Kidney (tissue), 14 donors: ENCODE results near the gene KDM3B. TPM values are rescaled to one million over a fixed set of nuclear protein-coding genes. Genes with fewer than 3 reads are reported as not detected.

Experiments used
- DNase-seq, 5 donors: peaks; one replicate each; pipeline ENCODE4 v3.0.0-alpha.2; 2013 to 2020
- FAIRE-seq: peaks from 2 replicates; lab custom pipeline; 2012; peaks lifted over from hg19 to GRCh38; lab: Jason Lieb, UNC
- H3K27ac ChIP-seq, 2 donors: one replicate each; pipeline ENCODE4 v1.7.0; 2013; ENCODE audit warnings: low read depth in 2 of 2, low read length in 2 of 2, inconsistent platforms in 1 of 2
- H3K27me3 ChIP-seq: one replicate; pipeline ENCODE4 v1.7.1; 2013; ENCODE audit warnings: low read length, inconsistent platforms; ENCODE audit not compliant: control insufficient read depth, insufficient read depth
- H3K36me3 ChIP-seq, 3 donors: one replicate each; pipeline versions ENCODE4 v1.7.0 to v1.7.1; 2013; ENCODE audit warnings: low read length in 3 of 3, control low read depth in 1 of 3, inconsistent platforms in 1 of 3; ENCODE audit not compliant: insufficient read depth in 3 of 3, control insufficient read depth in 2 of 3
- H3K4me1 ChIP-seq, 3 donors: one replicate each; pipeline versions ENCODE4 v1.7.0 to v1.7.1; 2013; ENCODE audit warnings: low read length in 3 of 3, inconsistent platforms in 1 of 3, low read depth in 1 of 3; ENCODE audit not compliant: control insufficient read depth in 2 of 3, insufficient read depth in 2 of 3
- H3K4me3 ChIP-seq, 3 donors: one replicate each; pipeline versions ENCODE4 v1.7.0 to v1.8.1; 2013; ENCODE audit warnings: low read length in 3 of 3, control low read depth in 1 of 3, inconsistent platforms in 1 of 3
- H3K9ac ChIP-seq, 3 donors: one replicate each; pipeline versions ENCODE4 v1.7.0 to v1.7.1; 2013; ENCODE audit warnings: low read length in 3 of 3, control low read depth in 1 of 3, inconsistent platforms in 1 of 3
- H3K9me3 ChIP-seq, 3 donors: one replicate each; pipeline versions ENCODE4 v1.7.0 to v1.7.1; 2013; ENCODE audit warnings: low read length in 3 of 3, control low read depth in 1 of 3, inconsistent platforms in 1 of 3; ENCODE audit not compliant: control insufficient read depth in 2 of 3, insufficient read depth in 1 of 3
- CTCF ChIP-seq: IDR thresholded peaks from 3 replicates; pipeline ENCODE4 v1.5.1; 2012; ENCODE audit warnings: mild to moderate bottlenecking, moderate library complexity, borderline replicate concordance; ENCODE audit not compliant: insufficient read depth; ENCODE audit errors: extremely low read depth
- intact Hi-C: fragments of 100-400 bp; cut with DNase I; formaldehyde crosslinking; loops from one replicate; pipeline ENCODE4 v1.11.1; 2022
- polyA plus RNA-seq: library from polyadenylated mRNA; stranded (reverse); fragments of 350-450 nt; fragmentation: Illumina TruSeq; extraction: RNeasy Lipid Tissue Mini Kit (QIAGEN cat#74804); gene quantifications from one replicate; pipeline ENCODE4 v1.2.3, GENCODE V29; 2014; ENCODE audit warnings: low read depth, low replicate concordance; ENCODE audit not compliant: insufficient read depth
- total RNA-seq: library from RNA; stranded (reverse); fragmentation: NEBNext Ultra II Directional; extraction: Animal tissue kit (Norgen Biotek cat#: 25700); gene quantifications from one replicate; pipeline ENCODE4 v1.2.1, GENCODE V29; 2021
- donor health status: control.
- donor health status: control.
- donor health status: control.
- donor health status: control.
- donor health status: control.
- donor health status: DM: yes; HTN: yes; CAD: no.
- donor health status: Normal renal cell carcinoma (clear cell type).

KDM3B gene
- total and polyA plus RNA-seq, 2 donors from 2014 or later: 18.5 to 69.6 TPM

- DNase-seq: peak in 1 of 5 donors; percentile 14
- no peak for TF ChIP-seq CTCF
- Histone ChIP-seq H3K4me3 (peak overlapping the region; percentile 70 to 89 (median 84)), H3K27ac (no peak overlapping the region), H3K27me3 (no peaks in the 10 kb centered on the region), H3K9me3 (no peaks in the 10 kb centered on the region), H3K36me3 (no peaks in the 10 kb centered on the region), H3K4me1 (peaks cover 0 to 10% (median 7%) of the 10 kb centered on the region in 3 donors), H3K9ac (peak overlapping the region in 1 of 3 donors; percentile 82)
- no peak for FAIRE-seq
- intact Hi-C loops: no loop called here
Observed at GRCh38 chr5:138330813-138331448, 21.6 kb upstream of the KDM3B start.

GRCh38 chr5:138331449-138332368, 20.8 kb upstream of the KDM3B start, which contains the start of gene CDC25C:
TSS of gene CDC25C (minus strand) at chr5:138331804. CDS start at chr5:138331180, 624 bp downstream.
- peak within 1 kb of the TSS; percentile 41 to 82 (median 46) for H3K9ac ChIP-seq
- no peak for TF ChIP-seq CTCF
- H3K4me1 ChIP-seq: peaks cover 0 to 10% (median 7%) of the 10 kb centered on the region in 3 donors
- H3K36me3 ChIP-seq: no peaks in the 10 kb centered on the region
- DNase-seq: peak; percentile 98 to 100 (median 99)
- H3K4me3 ChIP-seq: peak within 1 kb of the TSS; percentile 70 to 89 (median 84)
- H3K9me3 ChIP-seq: no peaks in the 10 kb centered on the region
- no peak within 1 kb of the TSS for H3K27ac ChIP-seq
- intact Hi-C loops: no loop called here
- no peaks in the 10 kb centered on the region for H3K27me3 ChIP-seq
- peak; percentile 99 for FAIRE-seq

DNA sequence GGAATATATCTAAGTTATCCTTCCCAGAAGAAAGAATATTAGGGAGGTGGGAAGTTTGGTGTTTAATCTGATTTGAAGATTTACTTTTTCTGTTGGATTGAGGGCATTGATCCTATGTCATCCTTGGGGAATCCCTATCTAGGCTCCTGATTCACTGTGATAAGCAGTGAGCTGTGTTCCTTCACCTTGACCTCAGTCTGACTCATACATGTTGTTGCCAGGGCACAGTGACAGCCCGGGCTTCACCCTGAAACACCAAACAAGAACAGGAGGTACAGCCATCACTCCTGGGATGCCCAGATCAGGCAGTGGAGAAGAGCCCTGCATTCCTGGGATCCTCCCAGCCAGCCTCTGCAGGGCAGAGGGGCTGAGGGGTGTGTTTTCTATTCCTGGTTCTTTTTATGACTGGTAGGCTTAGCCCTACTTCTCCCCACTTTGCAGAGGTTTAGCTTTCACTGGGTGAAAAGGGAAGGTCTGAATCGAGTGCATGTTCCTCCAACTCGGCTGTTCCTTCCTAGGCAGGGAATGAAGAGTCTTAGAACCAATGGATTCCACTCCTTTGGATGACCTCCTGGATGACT, 17.5 kb upstream of the KDM3B start:
- FAIRE-seq (no peak), DNase-seq (no peak)
- H3K9ac ChIP-seq: no peak overlapping the region
- TF ChIP-seq CTCF: no peak
- peaks cover 0 to 22% (median 8%) of the 10 kb centered on the region in 3 donors for H3K4me1 ChIP-seq
- no peaks in the 10 kb centered on the region for H3K27me3 ChIP-seq
- no peak overlapping the region for H3K4me3 ChIP-seq
- intact Hi-C loops: no loop called here
- H3K36me3 ChIP-seq: no peaks in the 10 kb centered on the region
- H3K9me3 ChIP-seq: no peaks in the 10 kb centered on the region
- H3K27ac ChIP-seq: no peak overlapping the region
